ENCODE results near the gene PLA2G6.

DNA sequence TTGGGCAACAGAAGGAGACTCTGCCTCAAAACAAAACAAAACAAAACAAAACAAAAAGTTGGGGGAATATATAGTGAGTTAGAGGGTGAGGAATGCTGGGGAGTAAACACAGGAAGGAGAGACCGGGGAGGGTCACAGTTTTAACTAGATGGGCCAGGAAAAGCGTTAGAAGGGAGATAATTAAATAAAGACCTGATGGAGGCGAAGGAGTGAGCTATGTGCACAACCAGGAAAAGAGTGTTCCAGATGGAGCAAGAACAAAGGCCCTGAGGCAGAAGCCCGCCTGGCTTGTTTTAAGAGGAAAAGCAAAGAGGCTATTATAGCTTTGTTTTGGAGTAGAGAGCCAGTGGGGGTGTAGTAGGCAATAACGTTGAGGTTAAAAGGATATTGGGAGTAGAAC lies 4.8 kb upstream of the PLA2G6 start:
- TF ChIP-seq, protein P1, sequence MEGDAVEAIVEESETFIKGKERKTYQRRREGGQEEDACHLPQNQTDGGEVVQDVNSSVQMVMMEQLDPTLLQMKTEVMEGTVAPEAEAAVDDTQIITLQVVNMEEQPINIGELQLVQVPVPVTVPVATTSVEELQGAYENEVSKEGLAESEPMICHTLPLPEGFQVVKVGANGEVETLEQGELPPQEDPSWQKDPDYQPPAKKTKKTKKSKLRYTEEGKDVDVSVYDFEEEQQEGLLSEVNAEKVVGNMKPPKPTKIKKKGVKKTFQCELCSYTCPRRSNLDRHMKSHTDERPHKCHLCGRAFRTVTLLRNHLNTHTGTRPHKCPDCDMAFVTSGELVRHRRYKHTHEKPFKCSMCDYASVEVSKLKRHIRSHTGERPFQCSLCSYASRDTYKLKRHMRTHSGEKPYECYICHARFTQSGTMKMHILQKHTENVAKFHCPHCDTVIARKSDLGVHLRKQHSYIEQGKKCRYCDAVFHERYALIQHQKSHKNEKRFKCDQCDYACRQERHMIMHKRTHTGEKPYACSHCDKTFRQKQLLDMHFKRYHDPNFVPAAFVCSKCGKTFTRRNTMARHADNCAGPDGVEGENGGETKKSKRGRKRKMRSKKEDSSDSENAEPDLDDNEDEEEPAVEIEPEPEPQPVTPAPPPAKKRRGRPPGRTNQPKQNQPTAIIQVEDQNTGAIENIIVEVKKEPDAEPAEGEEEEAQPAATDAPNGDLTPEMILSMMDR (IDR thresholded peaks at IDR 0.05; ENCODE audit: borderline replicate concordance, extremely low read depth, low read length, poor library complexity, severe bottlenecking): no peak
- no peak for TF ChIP-seq EZH2 (IDR thresholded peaks at IDR 0.05; ENCODE audit: borderline replicate concordance, low read depth, low read length, severe bottlenecking)
